Right ventricle myocardium superior (tissue), 1 donor: Measurements from ENCODE around the gene HOXA9. TPM values are rescaled to one million over a fixed set of nuclear protein-coding genes. Genes with fewer than 3 reads are reported as not detected.

Experiments
- ATAC-seq: fragments of 200-7000 bp; cut with Tn5 transposase; one replicate; pipeline ENCODE4 v1.9.1; 2020; ENCODE audit warnings: mild to moderate bottlenecking; ENCODE audit not compliant: poor library complexity
- DNase-seq: peaks from one replicate; pipeline ENCODE4 v3.0.0-alpha.2; 2020
- intact Hi-C: fragments of 100-400 bp; cut with DNase I; formaldehyde crosslinking; loops from one replicate; pipeline ENCODE4 v1.11.2; 2022
- total RNA-seq: library from RNA; stranded (reverse); fragmentation: NEBNext Ultra II Directional; extraction: Animal tissue kit (Norgen Biotek cat#: 25700); gene quantifications from one replicate; pipeline ENCODE4 v1.2.1, GENCODE V29; 2021
- donor health status: DM: no; HTN: yes; CAD: no; lungs with severe emphysema.

The HOXA9 gene
- total RNA-seq, 1 donor from 2014 or later = not detected

DNA sequence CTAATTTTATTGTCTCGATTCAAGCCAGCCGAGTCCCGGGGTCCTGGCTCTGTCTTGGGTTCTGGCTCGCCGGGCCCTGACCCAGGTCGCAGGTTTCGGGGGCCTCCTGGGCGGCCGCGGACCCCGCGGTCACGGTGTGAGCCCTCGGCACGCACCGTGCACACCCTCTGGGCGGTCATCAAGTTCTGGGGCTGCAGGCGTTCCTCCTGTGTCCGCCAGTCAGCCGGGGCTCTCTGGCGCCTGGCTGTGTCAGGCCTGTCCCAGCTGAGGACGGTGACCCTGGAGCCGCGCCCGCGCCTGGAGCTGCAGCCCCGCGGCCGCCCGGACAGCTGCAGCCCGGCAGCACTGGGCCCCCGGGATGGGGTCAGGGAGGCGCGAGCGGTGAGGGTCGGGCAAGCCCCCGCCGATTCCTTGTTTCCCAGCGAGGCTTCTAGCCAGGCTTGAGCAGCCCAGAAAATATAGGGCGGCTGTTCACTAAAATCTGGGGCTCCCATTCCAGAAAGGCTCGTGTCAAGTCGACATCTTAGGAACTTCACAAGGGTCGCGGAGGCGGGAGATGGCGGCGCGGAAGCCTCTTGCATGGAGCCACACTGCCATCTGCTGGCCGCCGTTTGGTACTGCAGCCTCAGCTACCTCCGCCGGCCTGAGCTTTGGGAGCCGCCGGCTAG lies 4.7 kb downstream of the HOXA9 start:
- DNase-seq = peak; percentile 92
- ATAC-seq = peak; percentile 91
- intact Hi-C loops = loop anchor here (5.0 to 10.0 kb wide), 3 partner anchors 478 to 1266 kb away; no protein-coding TSS in a partner anchor

GRCh38 chr7:27160145-27160545 lies 5.2 kb downstream of the HOXA9 start:
- ATAC-seq = no peak
- DNase-seq = peak; percentile 40
- intact Hi-C loops = loop anchor here (5.0 to 10.0 kb wide), 3 partner anchors 478 to 1265 kb away; no protein-coding TSS in a partner anchor

DNA sequence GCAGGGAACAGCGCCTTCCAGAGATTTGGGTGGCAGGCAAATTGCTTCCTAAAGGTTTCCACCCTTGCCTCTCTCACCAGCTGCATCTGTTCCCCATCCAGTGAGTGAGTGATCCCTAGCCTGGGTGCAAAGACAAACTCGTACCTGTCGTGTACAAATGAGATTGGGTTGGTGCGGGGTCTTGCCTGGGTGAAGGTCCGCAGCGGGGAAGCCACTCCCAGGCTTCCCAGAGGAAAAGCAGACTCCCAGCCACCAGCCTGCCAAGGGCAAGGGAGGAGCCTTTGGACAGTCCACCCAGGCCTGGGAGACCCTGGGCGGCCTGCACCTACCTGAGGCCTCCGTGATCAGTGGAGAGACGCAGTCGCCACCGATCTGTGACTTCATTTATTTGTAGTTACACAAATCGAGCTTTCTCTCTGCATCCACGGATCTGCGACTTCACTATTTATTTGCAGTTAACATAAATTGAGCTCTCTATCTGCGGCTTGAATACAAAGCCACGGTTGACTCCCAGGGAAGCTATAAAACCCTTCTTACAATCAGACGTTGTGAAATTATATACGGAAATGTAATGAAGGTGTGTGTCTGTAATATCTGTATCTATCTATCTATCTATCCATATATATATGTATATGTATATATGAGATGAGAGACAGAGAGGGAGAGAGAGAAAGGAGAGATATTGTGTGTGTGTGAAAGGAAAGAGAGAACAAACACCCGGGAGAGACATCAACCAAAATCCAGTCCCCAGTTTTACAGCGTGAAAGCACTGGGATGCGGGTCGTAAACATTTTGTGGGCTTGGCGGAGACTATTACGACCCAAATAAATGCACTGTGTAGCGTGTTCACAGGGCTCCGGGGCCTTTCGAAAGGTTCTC lies 5.8 kb downstream of the HOXA9 start:
- DNase-seq (peak; percentile 33), ATAC-seq (no peak)
- intact Hi-C loops = loop anchor here (5.0 to 10.0 kb wide), 3 partner anchors 477 to 1265 kb away; no protein-coding TSS in a partner anchor

GRCh38 chr7:27158436-27159265 lies 6.7 kb downstream of the HOXA9 start:
- intact Hi-C loops = no loop called here
- DNase-seq (no peak), ATAC-seq (no peak)

GRCh38 chr7:27157702-27158431 lies 7.5 kb downstream of the HOXA9 start:
- no peak for ATAC-seq
- intact Hi-C loops = no loop called here

DNA sequence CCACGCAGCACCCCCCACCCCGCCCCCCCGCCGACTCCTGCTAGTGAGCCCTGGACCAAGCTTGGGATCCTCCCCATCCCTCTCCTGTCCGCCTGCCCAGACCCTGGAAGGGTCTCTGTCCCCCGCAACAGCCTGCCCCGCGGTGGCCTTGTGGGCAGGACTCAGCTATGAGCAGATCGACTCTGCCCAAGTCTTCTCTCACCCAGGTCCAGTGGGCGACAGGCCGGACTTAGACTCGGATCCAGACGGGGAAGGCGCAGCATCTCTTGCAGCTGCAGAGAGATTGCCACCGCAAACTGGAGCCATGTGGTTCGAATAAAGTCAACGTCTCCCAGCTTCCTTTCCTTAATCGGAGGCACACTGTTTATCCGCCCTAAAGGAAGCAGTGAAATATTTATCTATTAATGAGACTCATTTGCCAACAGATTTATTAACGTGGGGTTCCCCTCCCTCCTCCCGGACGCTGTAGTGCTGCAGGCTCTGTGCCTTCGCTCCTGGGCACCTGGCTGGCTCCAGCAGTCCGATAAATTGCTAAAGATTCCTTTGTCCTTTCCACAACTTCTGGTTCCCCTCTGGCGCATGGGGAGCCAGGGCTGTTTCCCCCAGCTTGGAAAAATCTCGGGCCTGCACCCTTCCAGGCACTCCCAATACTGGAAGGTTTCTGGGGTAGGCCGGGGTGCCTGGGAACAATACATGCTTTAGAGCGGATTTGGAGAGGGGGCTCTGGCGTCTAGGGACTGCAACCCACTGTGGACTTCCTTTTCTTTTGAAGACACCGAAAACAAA lies 8.2 kb downstream of the HOXA9 start:
- intact Hi-C loops = no loop called here
- no peak for ATAC-seq
- no peak for DNase-seq

More at GRCh38 chr7:27157702-27158431, 7.5 kb downstream of the HOXA9 start:
- DNase-seq = no peak

GRCh38 chr7:27156508-27156898 lies 8.8 kb downstream of the HOXA9 start, which contains the start of gene HOXA7:
TSS of gene HOXA7 (minus strand) at chr7:27156675. CDS start at chr7:27156545, 130 bp downstream.
- DNase-seq (no peak), ATAC-seq (no peak)
- intact Hi-C loops = no loop called here

GRCh38 chr7:27155816-27156507 lies 9.4 kb downstream of the HOXA9 start:
- DNase-seq = no peak
- intact Hi-C loops = no loop called here
- ATAC-seq = no peak

DNA sequence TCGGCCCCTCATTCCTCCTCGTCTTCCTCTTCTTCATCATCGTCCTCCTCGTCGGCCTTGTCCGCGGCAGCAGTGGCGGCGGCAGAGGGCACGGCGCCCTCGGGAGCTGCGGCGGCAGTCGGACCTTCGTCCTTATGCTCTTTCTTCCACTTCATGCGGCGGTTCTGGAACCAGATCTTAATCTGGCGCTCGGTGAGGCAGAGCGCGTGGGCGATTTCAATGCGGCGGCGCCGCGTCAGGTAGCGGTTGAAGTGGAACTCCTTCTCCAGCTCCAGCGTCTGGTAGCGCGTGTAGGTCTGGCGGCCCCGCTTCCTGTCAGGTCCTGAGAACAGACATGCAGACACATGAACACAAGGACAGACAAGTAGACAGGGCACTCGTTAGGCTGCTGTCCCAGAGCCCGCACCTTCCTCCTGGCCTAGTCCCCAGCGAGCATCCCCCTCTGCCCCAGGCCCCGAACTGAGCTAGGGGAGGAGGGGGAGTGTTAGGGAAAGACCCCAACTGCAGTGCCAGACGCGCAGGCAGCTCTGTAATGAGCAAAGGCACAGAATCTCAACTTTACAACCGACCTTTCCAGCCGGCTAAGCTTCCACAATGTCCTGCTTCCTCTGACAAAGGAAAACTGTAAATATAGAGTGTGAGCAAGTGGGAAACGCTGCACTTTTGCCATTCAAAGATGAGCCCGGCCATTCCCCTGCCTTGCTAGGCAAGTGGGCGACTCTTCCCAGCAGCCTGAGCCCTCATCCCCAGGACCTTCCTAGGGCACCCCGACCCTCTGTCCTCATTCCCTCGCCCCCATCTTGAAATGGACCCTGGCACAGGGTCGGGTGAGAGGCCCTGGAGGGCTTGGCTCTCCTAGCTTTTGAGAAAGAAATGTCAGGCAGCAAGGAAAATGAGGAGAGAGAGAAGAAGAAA lies 10.2 kb downstream of the HOXA9 start:
- intact Hi-C loops = no loop called here
- no peak for DNase-seq
- ATAC-seq = no peak

DNA sequence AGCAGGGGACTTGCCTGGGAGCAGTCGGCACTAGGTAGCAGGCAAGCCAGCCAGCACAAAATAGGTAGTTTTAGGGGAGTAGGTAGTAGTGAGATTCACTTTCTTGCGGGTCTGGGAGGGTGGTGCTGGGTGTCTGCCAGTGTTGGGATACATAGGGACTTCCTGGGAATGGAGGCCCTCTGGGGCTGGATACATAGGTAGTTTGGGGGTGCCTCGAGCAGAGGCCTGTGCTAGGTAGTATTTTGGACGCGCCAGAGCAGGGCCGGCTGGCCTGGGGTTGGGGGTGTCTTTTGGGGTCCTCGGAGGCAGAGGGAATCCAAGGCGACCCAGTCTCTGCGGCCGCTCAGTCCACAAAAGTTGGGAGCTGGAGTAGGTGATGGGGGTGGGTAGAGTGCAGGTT lies 11.0 kb downstream of the HOXA9 start:
- intact Hi-C loops = no loop called here
- ATAC-seq (no peak), DNase-seq (no peak)

- DNase-seq (no peak), ATAC-seq (no peak)
- intact Hi-C loops = no loop called here
Measured at GRCh38 chr7:27153526-27153925, 11.8 kb downstream of the HOXA9 start.

DNA sequence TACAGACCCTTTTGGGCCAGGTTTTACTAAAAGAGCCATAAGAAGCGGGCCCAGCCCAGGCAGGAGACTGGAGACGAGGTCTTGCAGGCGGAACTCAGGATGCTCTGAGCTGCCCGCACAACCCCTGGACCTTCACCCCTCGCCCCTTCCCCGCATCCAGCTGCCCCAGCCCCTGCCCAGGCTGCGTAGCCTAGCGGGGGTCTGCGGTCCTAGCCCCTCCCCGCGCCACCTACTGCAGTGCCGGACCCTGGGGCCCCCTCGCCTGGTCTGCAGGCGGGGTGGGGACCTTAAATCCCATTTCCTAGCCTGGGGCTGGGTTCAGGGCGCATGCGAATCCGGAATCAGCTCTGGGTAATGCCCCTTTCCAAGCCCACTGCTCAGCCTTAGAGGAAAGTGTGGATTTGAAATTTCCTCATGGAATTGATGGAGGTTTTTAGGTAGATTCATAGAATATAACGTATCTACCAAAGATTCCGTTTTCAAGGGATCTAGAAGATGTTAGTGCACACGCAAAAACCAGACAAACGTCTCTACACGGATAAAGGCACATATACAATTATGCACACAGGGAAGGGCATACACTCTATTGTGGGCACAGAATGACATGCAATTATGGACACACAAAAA lies 12.4 kb downstream of the HOXA9 start:
- no peak for DNase-seq
- intact Hi-C loops = no loop called here

DNA sequence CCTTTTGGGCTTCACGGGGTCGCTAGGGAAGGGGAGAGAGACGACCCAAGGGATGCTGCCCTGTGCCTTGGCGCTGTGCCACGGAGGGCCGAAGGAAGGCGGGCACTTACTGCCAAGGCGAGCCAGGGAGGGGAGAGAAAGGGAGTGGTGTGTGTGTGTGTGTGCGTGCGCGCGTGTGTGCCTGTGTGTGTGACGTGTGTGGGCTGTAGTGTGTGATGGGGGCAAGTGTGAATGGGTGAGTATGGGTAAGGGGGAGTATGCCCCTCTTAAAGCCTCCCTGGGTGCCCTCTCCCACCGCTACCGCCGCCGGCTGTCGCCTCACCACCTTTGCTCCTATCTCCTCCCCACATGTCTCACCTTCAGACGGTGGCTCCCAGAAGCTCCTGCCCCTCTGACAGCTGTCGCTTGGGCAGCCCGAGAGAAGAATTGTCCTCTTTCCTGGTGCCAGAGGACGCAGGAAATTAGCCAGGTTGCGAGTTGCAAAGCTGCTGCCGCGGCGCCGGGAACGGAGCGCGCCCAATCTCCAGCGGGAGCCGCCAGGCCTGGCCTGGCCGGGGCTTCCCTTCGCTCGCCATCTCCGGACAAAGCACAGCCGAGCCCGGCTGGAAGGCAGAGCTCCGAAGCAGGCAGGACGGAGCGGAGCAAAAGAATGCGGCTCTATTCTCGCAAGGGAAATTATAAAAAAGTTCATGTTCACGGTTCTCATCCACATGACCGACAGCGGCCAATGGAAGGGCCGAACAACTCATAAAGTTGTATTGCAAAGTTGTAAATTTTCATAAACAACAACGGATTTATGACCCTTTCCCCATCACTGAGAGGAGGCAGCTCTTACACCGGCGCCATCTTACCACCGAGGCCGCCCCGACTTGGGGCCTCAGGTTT lies 13.2 kb downstream of the HOXA9 start, which contains the start of gene HOXA3:
Gene HOXA3, minus strand, starts transcription at position 653 of the 885 bp plus-strand sequence. CDS start 41,943 bp downstream, outside the sequence.
- peak; percentile 9 for ATAC-seq
- intact Hi-C loops = no loop called here
- DNase-seq = no peak

More for the DNA sequence above, 12.4 kb downstream of the HOXA9 start:
- ATAC-seq = no peak

DNA sequence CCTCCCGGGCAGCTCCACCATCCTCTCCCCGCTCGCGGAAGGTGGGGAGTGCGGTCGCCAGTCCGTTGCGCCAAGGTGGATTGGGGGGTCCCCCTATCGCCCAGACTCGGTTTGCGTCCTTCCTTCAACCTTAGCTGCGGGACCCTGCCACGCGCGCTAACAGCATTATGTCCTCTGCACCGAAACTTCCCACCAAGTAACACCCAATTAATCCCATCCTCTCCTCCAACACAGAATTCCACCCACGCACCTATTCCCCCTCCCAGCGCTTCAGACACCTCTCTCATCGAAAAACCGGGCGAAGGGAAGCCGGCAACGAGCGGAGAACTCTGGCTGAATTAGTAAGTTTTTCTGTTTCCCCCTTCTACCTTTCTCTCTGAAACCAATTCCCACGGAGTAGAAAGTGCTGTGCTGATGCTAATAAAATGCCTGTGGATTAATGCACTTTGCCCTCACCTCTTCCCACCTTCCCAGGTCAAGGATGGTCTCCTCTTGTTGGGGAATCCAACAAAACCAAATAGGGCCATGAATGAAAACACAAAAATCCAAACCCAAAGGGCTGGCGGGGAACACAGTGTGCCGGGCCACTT lies 13.9 kb downstream of the HOXA9 start:
- ATAC-seq = no peak
- intact Hi-C loops = no loop called here
- DNase-seq = no peak
